Gastrocnemius medialis (tissue), 4 donors: Measurements from ENCODE around the gene KATNAL2. TPM values are rescaled to one million over a fixed set of nuclear protein-coding genes. Genes with fewer than 3 reads are reported as not detected.

Experiments used
- ATAC-seq, 2 donors: fragments of 150-250 bp; one replicate each; pipeline ENCODE4 v1.9.1; 2016
- DNase-seq, 2 donors: peaks; one replicate each; pipeline ENCODE4 v3.0.0-alpha.2; 2019
- H3K27ac ChIP-seq, 4 donors: fragments of 200-600 bp; sonication (generic); 1 replicate in 1 of 4; 2 replicates in 3 of 4; pipeline ENCODE4 v1.5.1; 2016 to 2018; ENCODE audit warnings: mild to moderate bottlenecking in 2 of 4, moderate library complexity in 1 of 4
- H3K27me3 ChIP-seq, 3 donors: fragments of 200-600 bp; sonication (generic) in 2 of 3; 1 replicate in 1 of 3; 2 replicates in 2 of 3; pipeline versions ENCODE4 v1.5.1 to v1.6.0; 2016 to 2019; ENCODE audit warnings: mild to moderate bottlenecking in 1 of 3, moderate library complexity in 1 of 3
- H3K36me3 ChIP-seq, 2 donors: fragments of 200-600 bp; sonication (generic) in 1 of 2; one replicate each; pipeline ENCODE4 v1.5.1; 2017 to 2018
- H3K4me1 ChIP-seq, 2 donors: fragments of 200-600 bp; sonication (generic) in 1 of 2; one replicate each; pipeline ENCODE4 v1.5.1; 2016 to 2017; ENCODE audit warnings: mild to moderate bottlenecking in 2 of 2
- H3K4me3 ChIP-seq, 4 donors: fragments of 200-600 bp; sonication (generic) in 3 of 4; 1 replicate in 1 of 4; 2 replicates in 3 of 4; pipeline ENCODE4 v1.5.1; 2016 to 2019; ENCODE audit warnings: mild to moderate bottlenecking in 2 of 4
- H3K9me3 ChIP-seq, 3 donors: fragments of 200-600 bp; sonication (generic) in 2 of 3; 1 replicate in 1 of 3; 2 replicates in 2 of 3; pipeline ENCODE4 v1.5.1; 2016 to 2019
- POLR2A ChIP-seq, 2 donors: fragments of 450-650 bp; IDR thresholded peaks; one replicate each; pipeline ENCODE4 v1.6.1; 2017; ENCODE audit warnings: antibody characterized with exemption in 2 of 2, mild to moderate bottlenecking in 2 of 2, moderate library complexity in 2 of 2
- in situ Hi-C, 4 donors: fragments of 200-750 bp; cut with MboI; loops; one replicate each; pipeline versions ENCODE4 v1.15.0 to v1.8.0; 2017; ENCODE audit warnings: low sequenced_read_pairs in 4 of 4
- intact Hi-C: fragments of 100-400 bp; cut with DNase I; formaldehyde crosslinking; loops from one replicate; pipeline ENCODE4 v1.15.1; 2023; ENCODE audit warnings: low total_unique reads
- total RNA-seq, 4 donors: library from RNA; depleted of rRNA; stranded (reverse); fragments of >200 nt; gene quantifications; one replicate each; pipeline versions ENCODE4 v1.1.0 to v1.2.3, GENCODE V29; 2016
- TF ChIP-seq, protein P1 (sequence below), 5 experiments: fragments of 450-650 bp in 3 of 5; fragments of 200-600 bp in 2 of 5; sonication (generic) in 2 of 5; IDR thresholded peaks in 4 of 5; conservative IDR thresholded peaks in 1 of 5; 1 replicate in 4 of 5; 2 replicates in 1 of 5; pipeline ENCODE4 v1.5.1; 2016 to 2019; ENCODE audit warnings: antibody characterized with exemption in 5 of 5, mild to moderate bottlenecking in 3 of 5, moderate library complexity in 3 of 5

Gene KATNAL2
- total RNA-seq, 4 donors from 2014 or later: 0.27 to 2.7 (median 0.52) TPM; not detected in 1

DNA sequence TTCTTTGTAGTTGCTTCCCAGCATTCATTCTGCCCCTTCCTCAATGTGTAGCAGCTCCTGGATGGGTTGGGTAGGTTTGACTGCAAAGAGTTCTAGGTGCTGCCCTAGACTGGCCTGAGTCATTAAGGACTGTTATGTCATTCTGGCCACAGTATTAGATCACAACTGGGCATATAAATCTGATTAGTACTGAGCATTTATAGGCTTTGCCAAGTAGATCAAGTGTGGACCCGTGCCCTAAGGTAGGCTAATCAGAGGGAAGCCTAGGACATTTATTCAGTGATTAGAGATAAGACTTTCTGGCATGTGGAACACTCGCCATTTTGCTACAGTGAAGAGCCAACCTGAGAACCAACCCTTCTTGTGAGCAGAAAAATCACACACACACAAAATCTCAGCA, 2.7 kb downstream of the KATNAL2 start:
- Histone ChIP-seq H3K36me3 (no peaks in the 10 kb centered on the region), H3K9me3 (no peaks in the 10 kb centered on the region), H3K27ac (peak overlapping the region in 1 of 4 donors; percentile 9), H3K4me1 (peaks cover 11 to 18% of the 10 kb centered on the region in 2 donors), H3K27me3 (no peaks in the 10 kb centered on the region), H3K4me3 (no peak overlapping the region)
- in situ Hi-C loops (no loop called here), intact Hi-C loops (no loop called here)
- no peak for ATAC-seq
- no peak for TF ChIP-seq POLR2A (IDR thresholded peaks at IDR 0.05)
- TF ChIP-seq, protein P1, sequence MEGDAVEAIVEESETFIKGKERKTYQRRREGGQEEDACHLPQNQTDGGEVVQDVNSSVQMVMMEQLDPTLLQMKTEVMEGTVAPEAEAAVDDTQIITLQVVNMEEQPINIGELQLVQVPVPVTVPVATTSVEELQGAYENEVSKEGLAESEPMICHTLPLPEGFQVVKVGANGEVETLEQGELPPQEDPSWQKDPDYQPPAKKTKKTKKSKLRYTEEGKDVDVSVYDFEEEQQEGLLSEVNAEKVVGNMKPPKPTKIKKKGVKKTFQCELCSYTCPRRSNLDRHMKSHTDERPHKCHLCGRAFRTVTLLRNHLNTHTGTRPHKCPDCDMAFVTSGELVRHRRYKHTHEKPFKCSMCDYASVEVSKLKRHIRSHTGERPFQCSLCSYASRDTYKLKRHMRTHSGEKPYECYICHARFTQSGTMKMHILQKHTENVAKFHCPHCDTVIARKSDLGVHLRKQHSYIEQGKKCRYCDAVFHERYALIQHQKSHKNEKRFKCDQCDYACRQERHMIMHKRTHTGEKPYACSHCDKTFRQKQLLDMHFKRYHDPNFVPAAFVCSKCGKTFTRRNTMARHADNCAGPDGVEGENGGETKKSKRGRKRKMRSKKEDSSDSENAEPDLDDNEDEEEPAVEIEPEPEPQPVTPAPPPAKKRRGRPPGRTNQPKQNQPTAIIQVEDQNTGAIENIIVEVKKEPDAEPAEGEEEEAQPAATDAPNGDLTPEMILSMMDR (IDR thresholded peaks at IDR 0.05 in 4 of 5, conservative IDR thresholded peaks at IDR 0.05 in 1 of 5): no peak
- DNase-seq: no peak

- H3K36me3 ChIP-seq: no peaks in the 10 kb centered on the region
- H3K4me1 ChIP-seq: peaks cover 7 to 12% of the 10 kb centered on the region in 2 donors
- H3K27ac ChIP-seq: peak overlapping the region in 1 of 4 donors; percentile 9
- ATAC-seq (no peak), DNase-seq (no peak)
- intact Hi-C loops: no loop called here
- in situ Hi-C loops: no loop called here
- H3K9me3 ChIP-seq: no peaks in the 10 kb centered on the region
- TF ChIP-seq POLR2A (IDR thresholded peaks at IDR 0.05): no peak
- TF ChIP-seq, protein P1 (IDR thresholded peaks at IDR 0.05 in 4 of 5, conservative IDR thresholded peaks at IDR 0.05 in 1 of 5): no peak
- no peak overlapping the region for H3K4me3 ChIP-seq
- no peaks in the 10 kb centered on the region for H3K27me3 ChIP-seq
These were observed 3.3 kb downstream of the KATNAL2 start for GRCh38 chr18:46920653-46921052.

- Histone ChIP-seq H3K27me3 (no peaks in the 10 kb centered on the region), H3K4me1 (peaks cover 24 to 28% of the 10 kb centered on the region in 2 donors), H3K4me3 (no peak overlapping the region), H3K9me3 (no peaks in the 10 kb centered on the region), H3K36me3 (no peaks in the 10 kb centered on the region), H3K27ac (peak overlapping the region; percentile 60 to 83 (median 80))
- peak; percentile 31 to 70 for DNase-seq
- in situ Hi-C loops: no loop called here
- peak; percentile 99 to 100 for ATAC-seq
- intact Hi-C loops: loop anchor here (1.0 to 5.0 kb wide), 2 partner anchors 22 to 182 kb away; partner anchors contain the start of genes KATNAL2, PIAS2 and ST8SIA5
- TF ChIP-seq, protein P1 (IDR thresholded peaks at IDR 0.05 in 4 of 5, conservative IDR thresholded peaks at IDR 0.05 in 1 of 5): no peak
- TF ChIP-seq POLR2A (IDR thresholded peaks at IDR 0.05): no peak
These were observed 22.0 kb downstream of the KATNAL2 start for GRCh38 chr18:46939337-46939963.

DNA sequence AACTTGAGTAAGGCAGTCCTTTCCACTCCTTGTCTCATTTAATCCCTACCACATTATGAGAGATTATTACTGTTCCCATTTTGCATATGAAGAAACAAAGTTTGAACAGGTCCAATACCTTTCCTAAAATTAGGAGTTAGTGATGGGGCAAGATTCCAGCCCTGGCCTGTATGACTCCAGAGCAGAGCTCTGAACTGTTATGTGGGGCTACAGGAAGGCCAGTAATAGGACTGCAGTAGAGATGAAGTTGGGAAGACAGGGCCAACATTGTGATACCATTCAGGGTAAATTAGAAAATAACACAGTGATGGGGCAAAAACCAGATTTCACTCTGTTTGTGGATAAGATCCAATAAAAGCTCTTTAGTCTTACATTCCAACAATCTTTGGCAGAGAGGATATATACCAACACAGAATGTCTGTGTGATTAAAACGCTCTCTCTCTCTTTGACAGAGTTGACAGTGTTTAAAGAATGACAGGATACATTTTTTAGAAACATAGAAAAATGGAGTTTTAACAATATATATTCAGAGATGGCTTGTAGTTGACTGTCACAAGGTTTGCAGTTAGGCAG, 22.7 kb downstream of the KATNAL2 start:
- Histone ChIP-seq H3K9me3 (no peaks in the 10 kb centered on the region), H3K27ac (peak overlapping the region; percentile 60 to 83 (median 80)), H3K27me3 (no peaks in the 10 kb centered on the region), H3K4me3 (no peak overlapping the region), H3K36me3 (no peaks in the 10 kb centered on the region), H3K4me1 (peaks cover 24 to 28% of the 10 kb centered on the region in 2 donors)
- ATAC-seq: peak; percentile 53 to 66
- in situ Hi-C loops (no loop called here), intact Hi-C loops (loop anchor here (1.0 to 5.0 kb wide), 2 partner anchors 23 to 183 kb away; partner anchors contain the start of genes KATNAL2, PIAS2 and ST8SIA5)
- no peak for DNase-seq
- no peak for TF ChIP-seq POLR2A (IDR thresholded peaks at IDR 0.05)
- TF ChIP-seq, protein P1 (IDR thresholded peaks at IDR 0.05 in 4 of 5, conservative IDR thresholded peaks at IDR 0.05 in 1 of 5): no peak
